Endothelial cell (in vitro differentiated cells): ENCODE results near the gene TMSB4X. TPM values are rescaled to one million over a fixed set of nuclear protein-coding genes. Genes with fewer than 3 reads are reported as not detected.

ENCODE experiments used
- DNase-seq: peaks from one replicate; pipeline ENCODE4 v3.0.0; 2021; ENCODE audit warnings: low spot score
- H3K27ac Mint-ChIP-seq: one replicate; pipeline ENCODE4 v1.8.0; 2021; ENCODE audit warnings: mixed read lengths, inconsistent platforms; ENCODE audit not compliant: unreplicated experiment
- H3K27me3 Mint-ChIP-seq: one replicate; pipeline ENCODE4 v1.8.0; 2021; ENCODE audit warnings: mild to moderate bottlenecking, moderate library complexity, mixed read lengths, inconsistent platforms; ENCODE audit not compliant: unreplicated experiment
- H3K36me3 Mint-ChIP-seq: one replicate; pipeline ENCODE4 v1.8.0; 2021; ENCODE audit warnings: mild to moderate bottlenecking, low read depth, mixed read lengths, inconsistent platforms; ENCODE audit not compliant: unreplicated experiment
- H3K4me1 Mint-ChIP-seq: one replicate; pipeline ENCODE4 v1.8.0; 2021; ENCODE audit warnings: mild to moderate bottlenecking, mixed read lengths, inconsistent platforms; ENCODE audit not compliant: unreplicated experiment
- H3K4me3 Mint-ChIP-seq: one replicate; pipeline ENCODE4 v1.8.0; 2021; ENCODE audit warnings: mild to moderate bottlenecking, mixed read lengths, inconsistent platforms; ENCODE audit not compliant: unreplicated experiment
- H3K9me3 Mint-ChIP-seq: one replicate; pipeline ENCODE4 v1.8.0; 2021; ENCODE audit warnings: mixed read lengths, inconsistent platforms; ENCODE audit not compliant: unreplicated experiment
- CTCF ChIP-seq: fragments of 200-600 bp; sonication (generic); IDR thresholded peaks from one replicate; pipeline ENCODE4 v1.5.0; 2021; ENCODE audit warnings: antibody characterized with exemption; ENCODE audit not compliant: unreplicated experiment
- total RNA-seq: library from RNA; stranded (reverse); fragmentation: NEBNext Ultra II Directional; extraction: Animal tissue kit (Norgen Biotek cat#: 25700); gene quantifications from one replicate; pipeline ENCODE4 v1.2.1, GENCODE V29; 2021; ENCODE audit not compliant: unreplicated experiment

Gene TMSB4X
- total RNA-seq, 1 donor from 2014 or later = 3,201 TPM

GRCh38 chrX:12946838-12947544, 27.9 kb upstream of the TMSB4X start:
- peak; percentile 90 for TF ChIP-seq CTCF

GRCh38 chrX:12947545-12948235, 27.2 kb upstream of the TMSB4X start:
- H3K27ac Mint-ChIP-seq = peak overlapping the region; percentile 92
- no peak for DNase-seq
- no peak overlapping the region for H3K4me3 Mint-ChIP-seq
- peaks cover 5% of the 10 kb centered on the region for H3K27me3 Mint-ChIP-seq
- no peaks in the 10 kb centered on the region for H3K9me3 Mint-ChIP-seq
- H3K36me3 Mint-ChIP-seq = no peaks in the 10 kb centered on the region
- TF ChIP-seq CTCF = no peak
- H3K4me1 Mint-ChIP-seq = peaks cover 50% of the 10 kb centered on the region

More at GRCh38 chrX:12946838-12947544, 27.9 kb upstream of the TMSB4X start:
- H3K27ac Mint-ChIP-seq = peak overlapping the region; percentile 92
- peaks cover 5% of the 10 kb centered on the region for H3K27me3 Mint-ChIP-seq
- no peak overlapping the region for H3K4me3 Mint-ChIP-seq
- H3K36me3 Mint-ChIP-seq = no peaks in the 10 kb centered on the region
- peak; percentile 74 for DNase-seq
- H3K4me1 Mint-ChIP-seq = peaks cover 50% of the 10 kb centered on the region
- H3K9me3 Mint-ChIP-seq = no peaks in the 10 kb centered on the region

- no peak overlapping the region for H3K4me3 Mint-ChIP-seq
- peak overlapping the region; percentile 93 for H3K27ac Mint-ChIP-seq
- H3K4me1 Mint-ChIP-seq = peaks cover 50% of the 10 kb centered on the region
Measured at GRCh38 chrX:12948495-12948894, 26.4 kb upstream of the TMSB4X start.

GRCh38 chrX:12949205-12949926, 25.5 kb upstream of the TMSB4X start:
- Mint-ChIP-seq H3K4me3 (no peak overlapping the region), H3K27ac (peak overlapping the region; percentile 93), H3K27me3 (peaks cover 5% of the 10 kb centered on the region), H3K36me3 (no peaks in the 10 kb centered on the region), H3K4me1 (peaks cover 50% of the 10 kb centered on the region), H3K9me3 (no peaks in the 10 kb centered on the region)
- TF ChIP-seq CTCF = no peak
- no peak for DNase-seq

More at GRCh38 chrX:12948495-12948894, 26.4 kb upstream of the TMSB4X start:
- no peaks in the 10 kb centered on the region for H3K9me3 Mint-ChIP-seq
- TF ChIP-seq CTCF = no peak
- no peak for DNase-seq
- H3K27me3 Mint-ChIP-seq = peaks cover 5% of the 10 kb centered on the region
- no peaks in the 10 kb centered on the region for H3K36me3 Mint-ChIP-seq
